Natural killer cell (primary cell): Measurements from ENCODE around the gene TBPL1. TPM values are rescaled to one million over a fixed set of nuclear protein-coding genes. Genes with fewer than 3 reads are reported as not detected.

Experiments
- ATAC-seq, 3 donors: fragments of 150-1000 bp in 2 of 3; fragments of 200-7000 bp in 1 of 3; cut with Tn5 transposase; 1 replicate in 1 of 3; 2 replicates in 2 of 3; pipeline ENCODE4 v1.10.0; 2021; ENCODE audit warnings: mild to moderate bottlenecking in 2 of 3, moderate library complexity in 2 of 3
- DNase-seq, 2 donors: peaks; one replicate each; pipeline versions ENCODE4 v3.0.0 to v3.0.0-alpha.2; 2013 to 2021; ENCODE audit warnings: mixed read lengths in 1 of 2
- H3K27ac ChIP-seq: one replicate; pipeline ENCODE4 v1.5.1; 2013; ENCODE audit warnings: mild to moderate bottlenecking, low read length
- H3K27me3 ChIP-seq: one replicate; pipeline ENCODE4 v1.6.1; 2013; ENCODE audit warnings: low read length; ENCODE audit not compliant: control insufficient read depth, insufficient read depth
- H3K36me3 ChIP-seq: one replicate; pipeline ENCODE4 v1.6.1; 2013; ENCODE audit warnings: low read length; ENCODE audit not compliant: control insufficient read depth, insufficient read depth
- H3K4me1 ChIP-seq: one replicate; pipeline ENCODE4 v1.6.1; 2013; ENCODE audit warnings: low read length; ENCODE audit not compliant: control insufficient read depth, insufficient read depth
- H3K4me3 ChIP-seq: one replicate; pipeline ENCODE4 v1.5.1; 2013; ENCODE audit warnings: low read length
- H3K9me3 ChIP-seq: one replicate; pipeline ENCODE4 v1.6.1; 2013; ENCODE audit warnings: low read length; ENCODE audit not compliant: control insufficient read depth, insufficient read depth
- H3K27ac Mint-ChIP-seq, 2 donors: one replicate each; pipeline ENCODE4 v1.8.0; 2022; ENCODE audit warnings: mild to moderate bottlenecking in 2 of 2, mixed read lengths in 2 of 2, moderate library complexity in 1 of 2
- H3K27me3 Mint-ChIP-seq, 2 donors: one replicate each; pipeline ENCODE4 v1.8.0; 2022; ENCODE audit warnings: low read depth in 2 of 2, mixed read lengths in 2 of 2
- H3K36me3 Mint-ChIP-seq: one replicate; pipeline ENCODE4 v1.8.0; 2022; ENCODE audit warnings: mixed read lengths
- H3K4me1 Mint-ChIP-seq, 2 donors: one replicate each; pipeline ENCODE4 v1.8.0; 2022; ENCODE audit warnings: mixed read lengths in 2 of 2
- H3K4me3 Mint-ChIP-seq: one replicate; pipeline ENCODE4 v1.8.0; 2022; ENCODE audit warnings: mild to moderate bottlenecking, moderate library complexity, mixed read lengths
- H3K9me3 Mint-ChIP-seq, 2 donors: one replicate each; pipeline ENCODE4 v1.8.0; 2022; ENCODE audit warnings: mixed read lengths in 2 of 2
- CTCF ChIP-seq: fragments of 200-600 bp; IDR thresholded peaks from one replicate; pipeline ENCODE4 v1.8.0; 2022; ENCODE audit warnings: antibody characterized with exemption
- WGBS: methylation state at CpG from one replicate; pipeline ENCODE4 v1.1.7; 2013; ENCODE audit warnings: missing lambda C conversion rate; ENCODE audit not compliant: insufficient coverage; 5-methylcytosine and 5-hydroxymethylcytosine counted together
- intact Hi-C: fragments of 100-400 bp; cut with micrococcal nuclease; formaldehyde crosslinking; loops from one replicate; pipeline ENCODE4 v1.14.2; 2022
- total RNA-seq, 4 donors: library from RNA; stranded (reverse); fragments of 120-200 nt in 1 of 4; gene quantifications; one replicate each; pipeline versions ENCODE4 v1.2.3 to v1.2.4, GENCODE V29; 2013 to 2022

TBPL1 gene
- total RNA-seq, 3 donors from 2014 or later (not counting 1 experiment from before 2014, with no cell fraction given): 54.8 to 71.0 (median 59.9) TPM

GRCh38 chr6:133957780-133958242, 4.8 kb downstream of the TBPL1 start:
- no peaks in the 10 kb centered on the region for H3K36me3 ChIP-seq
- Mint-ChIP-seq H3K36me3 (no peaks in the 10 kb centered on the region), H3K27ac (peak overlapping the region; percentile 88 to 94), H3K27me3 (no peaks in the 10 kb centered on the region), H3K4me1 (peaks cover 80 to 89% of the 10 kb centered on the region in 2 donors), H3K9me3 (no peaks in the 10 kb centered on the region), H3K4me3 (peak overlapping the region; percentile 25)
- ATAC-seq: no peak
- no peak overlapping the region for H3K4me3 ChIP-seq
- intact Hi-C loops: loop anchor here (10.0 kb wide), 1 partner anchor 1537 kb away; the partner anchor contains the start of gene AHI1
- no peaks in the 10 kb centered on the region for H3K27me3 ChIP-seq
- TF ChIP-seq CTCF: no peak
- peak overlapping the region; percentile 2 for H3K27ac ChIP-seq
- no peak for DNase-seq
- peaks cover 22% of the 10 kb centered on the region for H3K4me1 ChIP-seq
- no peaks in the 10 kb centered on the region for H3K9me3 ChIP-seq
- 69% methylated on average over 2 of the region's 2 CpGs for WGBS

- 60% methylated on average over 3 of the region's 3 CpGs for whole genome bisulfite sequencing
- Histone ChIP-seq H3K4me3 (no peak overlapping the region), H3K27ac (peak overlapping the region; percentile 64), H3K27me3 (no peaks in the 10 kb centered on the region), H3K4me1 (peaks cover 20% of the 10 kb centered on the region), H3K9me3 (no peaks in the 10 kb centered on the region), H3K36me3 (no peaks in the 10 kb centered on the region)
- DNase-seq (peak in 1 of 2 donors; percentile 38), ATAC-seq (peak; percentile 76 to 89 (median 82))
- H3K27me3 Mint-ChIP-seq: no peaks in the 10 kb centered on the region
- peaks cover 83 to 87% of the 10 kb centered on the region in 2 donors for H3K4me1 Mint-ChIP-seq
- no peak for TF ChIP-seq CTCF
- intact Hi-C loops: loop anchor here (10.0 kb wide), 1 partner anchor 1536 kb away; the partner anchor contains the start of gene AHI1
- peak overlapping the region; percentile 88 to 94 for H3K27ac Mint-ChIP-seq
- no peaks in the 10 kb centered on the region for H3K36me3 Mint-ChIP-seq
- H3K4me3 Mint-ChIP-seq: peak overlapping the region; percentile 70
- H3K9me3 Mint-ChIP-seq: no peaks in the 10 kb centered on the region
Observed at GRCh38 chr6:133958791-133959190, 5.8 kb downstream of the TBPL1 start.

GRCh38 chr6:133959667-133960368, 6.8 kb downstream of the TBPL1 start:
- Histone ChIP-seq H3K27ac (no peak overlapping the region), H3K4me3 (no peak overlapping the region), H3K27me3 (no peaks in the 10 kb centered on the region), H3K9me3 (no peaks in the 10 kb centered on the region), H3K36me3 (no peaks in the 10 kb centered on the region), H3K4me1 (peaks cover 17% of the 10 kb centered on the region)
- intact Hi-C loops: loop anchor here (10.0 kb wide), 1 partner anchor 1535 kb away; the partner anchor contains the start of gene AHI1
- Mint-ChIP-seq H3K27me3 (no peaks in the 10 kb centered on the region), H3K4me1 (peaks cover 78 to 85% of the 10 kb centered on the region in 2 donors), H3K4me3 (peak overlapping the region; percentile 70), H3K9me3 (no peaks in the 10 kb centered on the region), H3K36me3 (no peaks in the 10 kb centered on the region), H3K27ac (peak overlapping the region; percentile 88 to 94)
- DNase-seq (no peak), ATAC-seq (no peak)
- WGBS: 96% methylated on average over 4 of the region's 4 CpGs
- no peak for TF ChIP-seq CTCF
